ENCODE measurements around the gene PILRA. TPM values are rescaled to one million over a fixed set of nuclear protein-coding genes. Genes with fewer than 3 reads are reported as not detected.

Gene PILRA
- total and polyA plus RNA-seq, 2 of the 8 experiments (the other 6 are each of a cell fraction or from before 2014, with no cell fraction given), result 7.6 to 10.6 TPM

- no peak for TF ChIP-seq MAFK (IDR thresholded peaks at IDR 0.05; ENCODE audit: low read depth, low read length)
These were observed 58.0 kb downstream of the PILRA start (continued) for GRCh38 chr7:100431286-100431735.
